Testis (tissue), 3 donors: ENCODE measurements around the gene SFRP5. TPM values are rescaled to one million over a fixed set of nuclear protein-coding genes. Genes with fewer than 3 reads are reported as not detected.

Source experiments
- DNase-seq: peaks from one replicate; pipeline ENCODE4 v3.0.0-alpha.2; 2019
- H3K27ac ChIP-seq, 2 donors: fragments of 200-600 bp; sonication (generic); one replicate each; pipeline ENCODE4 v1.5.1; 2019
- H3K27me3 ChIP-seq: fragments of 200-600 bp; sonication (generic); one replicate; pipeline ENCODE4 v1.5.1; 2019
- H3K36me3 ChIP-seq: fragments of 200-600 bp; sonication (generic); one replicate; pipeline ENCODE4 v1.5.1; 2017; ENCODE audit warnings: low read depth; ENCODE audit errors: missing control alignments
- H3K4me1 ChIP-seq: fragments of 200-600 bp; sonication (generic); one replicate; pipeline ENCODE4 v1.5.1; 2019
- H3K4me3 ChIP-seq, 2 donors: fragments of 200-600 bp; sonication (generic); one replicate each; pipeline ENCODE4 v1.5.1; 2017 to 2019
- H3K9me3 ChIP-seq: fragments of 200-600 bp; sonication (generic); one replicate; pipeline ENCODE4 v1.5.1; 2017
- POLR2A ChIP-seq: fragments of 450-650 bp; IDR thresholded peaks from one replicate; pipeline ENCODE4 v1.6.1; 2017; ENCODE audit warnings: antibody characterized with exemption, mild to moderate bottlenecking, moderate library complexity
- WGBS, 2 donors: methylation state at CpG; one replicate each; pipeline ENCODE4 v1.1.5; 2018; 5-methylcytosine and 5-hydroxymethylcytosine counted together
- intact Hi-C: fragments of 100-400 bp; cut with DNase I; formaldehyde crosslinking; loops from one replicate; pipeline ENCODE4 v1.15.1; 2023; ENCODE audit warnings: low total_unique reads
- polyA plus RNA-seq: library from polyadenylated mRNA; stranded (reverse); fragments of 350-450 nt; fragmentation: Illumina TruSeq; extraction: RNeasy Lipid Tissue Mini Kit (QIAGEN cat#74804); gene quantifications from one replicate; pipeline ENCODE4 v1.2.3, GENCODE V29; 2014; ENCODE audit warnings: low read depth, low replicate concordance; ENCODE audit not compliant: insufficient read depth
- total RNA-seq, 2 donors: library from RNA; depleted of rRNA; stranded (reverse); fragments of >200 nt; gene quantifications; one replicate each; pipeline ENCODE4 v1.2.3, GENCODE V29; 2016
- TF ChIP-seq, protein P1 (sequence below), 3 experiments: fragments of 450-650 bp in 2 of 3; fragments of 200-600 bp in 1 of 3; sonication (generic) in 1 of 3; IDR thresholded peaks; one replicate each; pipeline ENCODE4 v1.5.1; 2016 to 2019; ENCODE audit warnings: antibody characterized with exemption in 3 of 3, mild to moderate bottlenecking in 2 of 3, moderate library complexity in 1 of 3

Gene SFRP5
- total and polyA plus RNA-seq, 3 donors from 2014 or later = 0.99 to 2.0 (median 1.2) TPM

DNA sequence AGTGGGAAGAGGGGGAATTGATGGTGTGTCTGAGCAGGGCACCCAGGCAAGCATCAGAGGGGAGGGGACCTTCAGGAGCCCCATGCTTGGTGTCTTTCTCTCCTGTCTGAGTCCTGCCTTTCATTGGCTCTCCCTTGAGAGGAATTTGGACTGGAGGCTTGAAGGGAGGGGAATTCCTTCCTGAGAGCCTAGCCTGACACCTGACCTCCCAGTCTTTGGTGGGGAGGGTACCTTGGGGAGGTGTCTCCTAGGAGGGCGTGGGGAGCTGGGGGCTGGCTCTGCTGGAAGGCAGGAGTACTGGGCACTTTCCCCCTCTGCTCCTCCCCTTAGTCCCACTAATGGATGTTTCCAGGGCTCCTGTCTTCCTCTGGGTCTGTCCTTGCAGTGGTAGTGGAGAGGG, 1.3 kb upstream of the SFRP5 start:
- Histone ChIP-seq H3K27me3 (no peaks in the 10 kb centered on the region), H3K4me3 (no peak overlapping the region), H3K9me3 (no peaks in the 10 kb centered on the region), H3K36me3 (no peaks in the 10 kb centered on the region), H3K27ac (no peak overlapping the region), H3K4me1 (peaks cover 5% of the 10 kb centered on the region)
- 75% methylated on average over 1 of the region's 1 CpG; no CpG with 5 or more reads in 1 of the 2 donors for WGBS, 2 donors
- no peak for TF ChIP-seq POLR2A
- intact Hi-C loops = no loop called here
- no peak for DNase-seq

DNA sequence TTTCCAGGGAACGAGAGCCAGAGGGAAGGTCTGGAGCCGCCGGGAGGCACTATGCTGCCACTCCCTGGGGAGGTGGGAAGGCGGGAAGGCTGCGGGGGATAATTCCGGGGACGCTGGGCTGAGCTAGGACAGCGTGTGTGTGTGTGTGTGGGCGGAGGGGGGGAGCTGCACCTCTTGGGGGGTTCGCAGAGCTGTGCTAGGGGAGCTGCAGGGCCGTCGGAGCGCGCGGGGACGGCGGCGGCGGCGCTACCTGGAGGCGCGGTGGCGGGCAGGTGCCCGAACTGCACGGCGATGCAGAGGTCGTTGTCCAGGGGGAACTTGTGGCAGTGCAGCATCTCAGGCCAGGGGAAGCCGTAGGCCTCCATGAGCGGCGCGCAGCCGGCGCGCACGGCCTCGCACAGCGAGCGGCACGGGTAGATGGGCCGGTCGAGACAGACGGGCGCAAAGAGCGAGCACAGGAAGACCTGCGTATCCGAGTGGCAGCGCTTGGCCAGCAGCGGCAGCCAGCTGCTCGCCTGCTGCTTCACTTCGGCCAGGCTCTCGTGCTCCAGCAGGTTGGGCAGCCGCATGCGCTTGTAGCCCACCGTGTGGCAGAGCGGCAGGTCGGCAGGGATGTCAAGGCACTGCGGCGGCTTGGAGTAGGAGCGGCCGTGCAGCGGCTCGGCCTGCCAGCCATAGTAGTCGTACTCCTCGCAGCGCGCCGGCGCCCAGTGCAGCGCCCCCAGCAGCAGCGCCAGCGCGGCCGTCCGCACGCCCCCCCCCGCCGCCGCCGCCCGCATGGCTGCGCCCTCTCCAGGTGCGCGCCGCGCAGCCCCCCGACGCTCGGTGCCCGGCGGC, 526 bp downstream of the SFRP5 start:
- no peaks in the 10 kb centered on the region for H3K9me3 ChIP-seq
- peak; percentile 23 for DNase-seq
- H3K27me3 ChIP-seq = no peaks in the 10 kb centered on the region
- peak overlapping the region; percentile 24 to 30 for H3K4me3 ChIP-seq
- 1 to 3% methylated on average over 13 to 62 of the region's 90 CpGs for WGBS, 2 donors
- peaks cover 5% of the 10 kb centered on the region for H3K4me1 ChIP-seq
- H3K36me3 ChIP-seq = no peaks in the 10 kb centered on the region
- TF ChIP-seq, protein P1, sequence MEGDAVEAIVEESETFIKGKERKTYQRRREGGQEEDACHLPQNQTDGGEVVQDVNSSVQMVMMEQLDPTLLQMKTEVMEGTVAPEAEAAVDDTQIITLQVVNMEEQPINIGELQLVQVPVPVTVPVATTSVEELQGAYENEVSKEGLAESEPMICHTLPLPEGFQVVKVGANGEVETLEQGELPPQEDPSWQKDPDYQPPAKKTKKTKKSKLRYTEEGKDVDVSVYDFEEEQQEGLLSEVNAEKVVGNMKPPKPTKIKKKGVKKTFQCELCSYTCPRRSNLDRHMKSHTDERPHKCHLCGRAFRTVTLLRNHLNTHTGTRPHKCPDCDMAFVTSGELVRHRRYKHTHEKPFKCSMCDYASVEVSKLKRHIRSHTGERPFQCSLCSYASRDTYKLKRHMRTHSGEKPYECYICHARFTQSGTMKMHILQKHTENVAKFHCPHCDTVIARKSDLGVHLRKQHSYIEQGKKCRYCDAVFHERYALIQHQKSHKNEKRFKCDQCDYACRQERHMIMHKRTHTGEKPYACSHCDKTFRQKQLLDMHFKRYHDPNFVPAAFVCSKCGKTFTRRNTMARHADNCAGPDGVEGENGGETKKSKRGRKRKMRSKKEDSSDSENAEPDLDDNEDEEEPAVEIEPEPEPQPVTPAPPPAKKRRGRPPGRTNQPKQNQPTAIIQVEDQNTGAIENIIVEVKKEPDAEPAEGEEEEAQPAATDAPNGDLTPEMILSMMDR (IDR thresholded peaks at IDR 0.05) = no peak
- TF ChIP-seq POLR2A = no peak
- intact Hi-C loops = no loop called here
- no peak overlapping the region for H3K27ac ChIP-seq

DNA sequence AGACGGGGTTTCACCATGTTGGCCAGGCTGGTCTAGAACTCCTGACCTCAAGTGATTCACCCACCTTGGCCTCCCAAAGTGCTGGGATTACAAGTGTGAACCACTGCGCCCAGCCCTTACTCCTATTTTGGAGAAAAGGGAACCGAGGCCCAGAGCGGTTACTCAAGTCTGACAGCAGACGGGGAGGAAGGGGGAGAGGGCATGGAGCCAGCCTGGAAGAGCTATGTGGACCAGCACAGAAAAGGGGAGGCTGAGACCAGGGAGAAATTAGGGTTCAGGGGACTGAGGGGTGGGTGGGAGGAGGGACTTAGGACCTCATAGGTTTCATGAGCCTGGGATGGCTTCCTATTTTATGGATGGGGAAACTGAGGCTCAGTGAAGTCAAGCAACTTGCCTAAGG, 1.5 kb downstream of the SFRP5 start:
- Histone ChIP-seq H3K27me3 (no peaks in the 10 kb centered on the region), H3K9me3 (no peaks in the 10 kb centered on the region), H3K4me1 (peaks cover 5% of the 10 kb centered on the region), H3K27ac (no peak overlapping the region), H3K36me3 (no peaks in the 10 kb centered on the region), H3K4me3 (no peak overlapping the region)
- TF ChIP-seq, protein P1 (IDR thresholded peaks at IDR 0.05) = no peak
- no peak for TF ChIP-seq POLR2A
- no peak for DNase-seq
- WGBS, 2 donors = 64 to 73% methylated on average over 5 of the region's 5 CpGs
- intact Hi-C loops = no loop called here

DNA sequence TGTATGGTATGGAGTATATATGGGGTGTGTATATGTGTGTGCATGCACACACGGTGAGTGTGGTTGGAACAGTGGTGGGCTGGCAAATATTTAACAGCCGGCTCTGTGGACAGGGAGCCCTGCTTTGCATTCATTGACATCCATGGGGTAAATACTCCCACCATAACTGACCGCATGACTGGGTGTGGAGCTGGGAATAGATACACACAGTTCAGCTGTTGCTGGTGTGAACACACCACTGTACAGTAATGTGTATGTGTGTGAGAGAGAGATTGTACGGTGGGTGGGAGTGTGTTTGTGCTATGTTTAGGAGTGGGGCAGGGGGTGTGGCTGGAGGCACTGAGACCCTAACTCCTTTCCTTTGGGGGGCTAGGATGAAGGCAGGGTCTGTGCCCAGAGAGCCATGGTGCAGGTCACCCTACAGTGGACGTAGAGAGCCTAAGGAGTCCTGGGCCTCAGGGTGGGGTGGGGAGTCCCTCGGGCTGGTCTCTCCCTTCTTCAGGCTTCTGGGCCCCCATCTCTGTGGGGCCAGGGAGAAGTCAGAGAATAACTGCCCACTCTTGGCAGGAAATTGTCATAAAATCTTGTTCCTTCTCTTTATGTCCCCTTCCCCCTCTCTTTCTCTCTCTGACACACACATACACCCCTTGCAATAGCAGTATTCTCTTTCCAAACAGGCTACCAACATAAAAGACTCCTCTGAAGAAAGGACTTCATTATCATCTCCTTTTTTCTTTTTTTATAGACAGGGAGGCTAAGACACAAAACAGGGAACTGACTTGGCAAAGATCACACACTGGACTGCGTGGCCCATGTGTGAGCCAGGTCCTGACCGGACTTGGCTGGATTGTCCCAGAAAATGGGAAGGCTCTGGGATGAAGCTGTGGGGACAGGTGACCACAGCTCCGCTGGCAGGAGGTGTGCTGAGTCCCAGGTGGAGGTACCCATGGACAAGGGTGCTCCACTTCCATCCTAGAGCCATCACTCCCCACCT, 3.2 kb downstream of the SFRP5 start:
- no peak for DNase-seq
- intact Hi-C loops = no loop called here
- TF ChIP-seq, protein P1 (IDR thresholded peaks at IDR 0.05) = no peak
- no peak for TF ChIP-seq POLR2A
- 91 to 92% methylated on average over 9 of the region's 9 CpGs for WGBS, 2 donors
- no peak overlapping the region for H3K4me3 ChIP-seq
- no peak overlapping the region for H3K27ac ChIP-seq
- peaks cover 5% of the 10 kb centered on the region for H3K4me1 ChIP-seq
- H3K36me3 ChIP-seq = no peaks in the 10 kb centered on the region
- H3K9me3 ChIP-seq = no peaks in the 10 kb centered on the region
- H3K27me3 ChIP-seq = no peaks in the 10 kb centered on the region
